Glomerular visceral epithelial cell (primary cell): ENCODE data around the gene ADAMTSL4.
"Not testable (repeated sequence)": the region's sequence is repeated elsewhere in the genome, so short reads cannot be mapped to it uniquely, and the experiment has no call there.

Source experiments
- DNase-seq: peaks from one replicate; pipeline ENCODE4 v3.0.0-alpha.2; 2016; ENCODE audit errors: extremely low spot score

The ADAMTSL4 gene

GRCh38 chr1:150567341-150567716 is 18.1 kb downstream of the ADAMTSL4 start:
- DNase-seq = no peak

- peak; percentile 98 for DNase-seq
Measured at GRCh38 chr1:150567717-150568593, 18.7 kb downstream of the ADAMTSL4 start.

GRCh38 chr1:150568594-150568966 is 19.4 kb downstream of the ADAMTSL4 start:
- DNase-seq = no peak

GRCh38 chr1:150572918-150573647 is 23.9 kb downstream of the ADAMTSL4 start:
- no peak for DNase-seq

GRCh38 chr1:150573648-150574071 is 24.5 kb downstream of the ADAMTSL4 start:
- DNase-seq = not testable (repeated sequence)

- no peak for DNase-seq
Measured at GRCh38 chr1:150574260-150575071, 25.3 kb downstream of the ADAMTSL4 start.

GRCh38 chr1:150575072-150575489 is 25.9 kb downstream of the ADAMTSL4 start:
- no peak for DNase-seq

- no peak for DNase-seq
Measured at GRCh38 chr1:150575518-150576366, 26.5 kb downstream of the ADAMTSL4 start.

GRCh38 chr1:150576367-150576711 is 27.1 kb downstream of the ADAMTSL4 start:
- no peak for DNase-seq

GRCh38 chr1:150576794-150577556 is 27.8 kb downstream of the ADAMTSL4 start:
- no peak for DNase-seq

- no peak for DNase-seq
Measured at GRCh38 chr1:150577557-150578271, 28.5 kb downstream of the ADAMTSL4 start.

- DNase-seq = peak; percentile 87
Measured at GRCh38 chr1:150578272-150579109, 29.3 kb downstream of the ADAMTSL4 start.

GRCh38 chr1:150579110-150579944 is 30.1 kb downstream of the ADAMTSL4 start, which contains the start of gene MCL1:
Gene MCL1, minus strand, starts transcription at chr1:150579610. Its CDS starts 80 bp downstream, at chr1:150579530.
- peak; percentile 99 for DNase-seq

- no peak for DNase-seq
Measured at GRCh38 chr1:150579945-150580642, 30.9 kb downstream of the ADAMTSL4 start.

- DNase-seq = not testable (repeated sequence)
Measured at GRCh38 chr1:150580966-150581365, 31.8 kb downstream of the ADAMTSL4 start.

GRCh38 chr1:150581437-150581836 is 32.2 kb downstream of the ADAMTSL4 start:
- not testable (repeated sequence) for DNase-seq

- DNase-seq = not testable (repeated sequence)
Measured at GRCh38 chr1:150581962-150582361, 32.8 kb downstream of the ADAMTSL4 start.
